Ovary (tissue), 9 donors: ENCODE measurements around the gene CDH3. TPM values are rescaled to one million over a fixed set of nuclear protein-coding genes. Genes with fewer than 3 reads are reported as not detected.

Experiments
- DNase-seq, 5 donors: peaks; one replicate each; pipeline ENCODE4 v3.0.0-alpha.2; 2019 to 2020
- H3K27ac ChIP-seq, 2 donors: fragments of 200-600 bp; one replicate each; pipeline versions ENCODE4 v1.5.1 to v1.8.0; 2019 to 2022
- H3K27me3 ChIP-seq: fragments of 200-600 bp; one replicate; pipeline ENCODE4 v1.8.0; 2022
- H3K36me3 ChIP-seq: fragments of 200-600 bp; sonication (generic); one replicate; pipeline ENCODE4 v1.5.1; 2019
- H3K4me1 ChIP-seq: one replicate; pipeline ENCODE4 v1.8.1; 2013; ENCODE audit warnings: mild to moderate bottlenecking, moderate library complexity; ENCODE audit not compliant: insufficient read depth
- H3K4me3 ChIP-seq: fragments of 200-600 bp; sonication (generic); one replicate; pipeline ENCODE4 v1.5.1; 2017
- H3K9me3 ChIP-seq, 2 donors: fragments of 200-600 bp in 1 of 2; sonication (generic) in 1 of 2; one replicate each; pipeline versions ENCODE4 v1.5.1 to v1.8.1; 2013 to 2019; ENCODE audit warnings: mild to moderate bottlenecking in 1 of 2, moderate library complexity in 1 of 2
- CTCF ChIP-seq, 3 donors: fragments of 450-650 bp in 2 of 3; fragments of 200-600 bp in 1 of 3; IDR thresholded peaks; one replicate each; pipeline versions ENCODE4 v1.5.1 to v1.8.0; 2016 to 2022; ENCODE audit warnings: antibody characterized with exemption in 3 of 3, mild to moderate bottlenecking in 1 of 3
- EP300 ChIP-seq: sonication (generic); formaldehyde crosslinking; IDR thresholded peaks from one replicate; pipeline ENCODE4 v1.6.1; 2017; ENCODE audit warnings: antibody characterized with exemption
- POLR2A ChIP-seq: fragments of 450-650 bp; IDR thresholded peaks from one replicate; pipeline ENCODE4 v1.6.1; 2017; ENCODE audit warnings: antibody characterized with exemption, mild to moderate bottlenecking, moderate library complexity
- WGBS, 3 donors: extraction: QIAGEN DNeasy Blood & Tissue Kit in 1 of 3; methylation state at CpG; one replicate each; pipeline versions ENCODE4 v1.1.5 to v1.1.7; 2013 to 2017; 5-methylcytosine and 5-hydroxymethylcytosine counted together
- intact Hi-C, 4 donors: fragments of 100-400 bp; cut with DNase I; formaldehyde crosslinking; loops; one replicate each; pipeline versions ENCODE4 v1.11.0 to v1.15.1; 2022 to 2023
- polyA plus RNA-seq, 2 donors: library from polyadenylated mRNA; stranded (reverse); fragments of 200-250 nt in 1 of 2; fragments of 350-450 nt in 1 of 2; fragmentation: Illumina TruSeq in 1 of 2; extraction: RNeasy Lipid Tissue Mini Kit (QIAGEN cat#74804) in 1 of 2; gene quantifications; one replicate each; pipeline ENCODE4 v1.2.3, GENCODE V29; 2013 to 2014
- small RNA-seq: library from RNA; depleted of rRNA; stranded (forward); fragments of <200 nt; gene quantifications from one replicate; pipeline ENCODE3, GENCODE V24; 2016
- total RNA-seq, 7 donors: library from RNA; depleted of rRNA in 2 of 7; stranded (reverse); fragments of >200 nt in 2 of 7; fragmentation: NEBNext Ultra II Directional in 3 of 7; extraction: Animal tissue kit (Norgen Biotek cat#: 25700) in 3 of 7; gene quantifications; one replicate each; pipeline versions ENCODE4 v1.1.0 to v1.2.4, GENCODE V29; 2016 to 2023
- donor health status: DM: no; HTN: no; CAD: no; lungs with moderate emphysema.
- donor health status: DM: no; HTN: no; CAD: no.
- donor health status: Bipolar disorder and iron deficiency.
- donor health status: DM: yes; HTN: yes; CAD: no.
- donor health status: DM: no; HTN: no; CAD: no.
- donor health status: DM: yes; HTN: yes; CAD: no.

Gene CDH3
- total and polyA plus RNA-seq, 9 donors = 32.4 to 99.0 (median 58.9) TPM

- no peak overlapping the region for H3K27ac ChIP-seq
- 76 to 84% (median 83%) methylated on average over 11 of the region's 11 CpGs for WGBS, 3 donors
- H3K36me3 ChIP-seq = no peaks in the 10 kb centered on the region
- H3K4me3 ChIP-seq = no peak overlapping the region
- TF ChIP-seq CTCF (IDR thresholded peaks at IDR 0.05) = no peak
- TF ChIP-seq EP300 = no peak
- TF ChIP-seq POLR2A = no peak
- no peaks in the 10 kb centered on the region for H3K4me1 ChIP-seq
- DNase-seq = no peak
- no peaks in the 10 kb centered on the region for H3K27me3 ChIP-seq
- H3K9me3 ChIP-seq = no peaks in the 10 kb centered on the region
- intact Hi-C loops = no loop called here
These were observed 99.7 kb downstream of the CDH3 start for GRCh38 chr16:68744744-68745280.

- no peak overlapping the region for H3K4me3 ChIP-seq
- no peak for TF ChIP-seq EP300
- TF ChIP-seq CTCF (IDR thresholded peaks at IDR 0.05) = no peak
- no peak for TF ChIP-seq POLR2A
- no peaks in the 10 kb centered on the region for H3K4me1 ChIP-seq
- H3K27me3 ChIP-seq = no peaks in the 10 kb centered on the region
- intact Hi-C loops = no loop called here
- H3K27ac ChIP-seq = no peak overlapping the region
- no peak for DNase-seq
- H3K36me3 ChIP-seq = no peaks in the 10 kb centered on the region
- no peaks in the 10 kb centered on the region for H3K9me3 ChIP-seq
These were observed 101.8 kb downstream of the CDH3 start for GRCh38 chr16:68746951-68747350.

- no peak overlapping the region for H3K4me3 ChIP-seq
- no peak for TF ChIP-seq CTCF (IDR thresholded peaks at IDR 0.05)
- no peak for TF ChIP-seq EP300
- TF ChIP-seq POLR2A = no peak
- WGBS, 3 donors = 90 to 93% (median 92%) methylated on average over 3 of the region's 3 CpGs
These were observed 104.3 kb downstream of the CDH3 start for GRCh38 chr16:68749432-68749831.

More at GRCh38 chr16:68749432-68749831, 104.3 kb downstream of the CDH3 start:
- Histone ChIP-seq H3K4me1 (no peaks in the 10 kb centered on the region), H3K27me3 (no peaks in the 10 kb centered on the region), H3K27ac (no peak overlapping the region), H3K9me3 (no peaks in the 10 kb centered on the region), H3K36me3 (no peaks in the 10 kb centered on the region)
- no peak for DNase-seq
- intact Hi-C loops = no loop called here

Small RNA genes within 50 kb of the gene (small RNA-seq; reads per million reads assigned to genes)
- not detected for gene HSPE1P5
- gene RF01233 = not detected
- gene RNA5SP429 = not detected

Other genes with a start within 250 kb of the CDH3 start
- gene SMPD3, start 196.8 kb upstream of the CDH3 start, total RNA-seq = 10 to 100 TPM in 1 of 7 donors, 1 to 10 TPM in 5, under 1 TPM in 1; 0.72 to 31.4 (median 3.3) TPM
- gene SMPD3, start 196.8 kb upstream of the CDH3 start, polyA plus RNA-seq = 1 to 10 TPM in 1 of 2 donors, under 1 TPM in 1; 0.40 to 1.6 TPM
- 10 to 100 TPM; 29.8 to 50.0 (median 40.7) TPM for gene ZFP90, start 106.0 kb upstream of the CDH3 start, total RNA-seq
- 10 to 100 TPM; 16.7 to 25.3 TPM for gene ZFP90, start 106.0 kb upstream of the CDH3 start, polyA plus RNA-seq
- gene CDH1, start 92.0 kb downstream of the CDH3 start, total RNA-seq = 100 to 1,000 TPM in 1 of 7 donors, 10 to 100 TPM in 2, 1 to 10 TPM in 4; 1.1 to 118 (median 9.1) TPM
- gene CDH1, start 92.0 kb downstream of the CDH3 start, polyA plus RNA-seq = 10 to 100 TPM in 1 of 2 donors, 1 to 10 TPM in 1; 1.1 to 10.5 TPM
- gene TANGO6, start 198.2 kb downstream of the CDH3 start, total RNA-seq = 10 to 100 TPM in 6 of 7 donors, 1 to 10 TPM in 1; 9.4 to 27.8 (median 18.3) TPM
- gene TANGO6, start 198.2 kb downstream of the CDH3 start, polyA plus RNA-seq = 1 to 10 TPM; 4.7 to 9.1 TPM